Measurements from ENCODE around the gene SMLR1. TPM values are rescaled to one million over a fixed set of nuclear protein-coding genes. Genes with fewer than 3 reads are reported as not detected.

SMLR1 gene
- total RNA-seq, result not detected in 2 replicates

GRCh38 chr6:130827247-130828149 lies at the start of gene SMLR1:
SMLR1 (plus strand) TSS chr6:130827406; CDS start chr6:130827414, 8 bp downstream.
- Histone ChIP-seq H3K4me2 (ENCODE audit: insufficient read depth, low read length) (no peak within 1 kb of the TSS), H2AFZ (ENCODE audit: low read length) (no peak within 1 kb of the TSS), H4K20me1 (ENCODE audit: insufficient read depth, low read length) (no peaks in the 10 kb centered on the region), H3K4me1 (ENCODE audit: insufficient read depth, low read length) (no peaks in the 10 kb centered on the region), H3K4me3 (ENCODE audit: insufficient read depth, low read length) (no peak within 1 kb of the TSS), H3K79me2 (ENCODE audit: insufficient read depth, low read length) (no peaks in the 10 kb centered on the region), H3K9me3 (ENCODE audit: low read depth, low read length) (no peaks in the 10 kb centered on the region), H3K36me3 (ENCODE audit: insufficient read depth, low read length) (no peaks in the 10 kb centered on the region), H3K27me3 (ENCODE audit: insufficient read depth, low read length) (no peaks in the 10 kb centered on the region), H3K27ac (ENCODE audit: low read depth, low read length) (no peak within 1 kb of the TSS)
- TF ChIP-seq CTCF (IDR thresholded peaks at IDR 0.05; ENCODE audit: extremely low read depth, low read depth, low read length), result no peak
- no peak for DNase-seq (ENCODE audit: insufficient read length, low spot score, missing footprints)

- no peak for DNase-seq (ENCODE audit: insufficient read length, low spot score, missing footprints)
- no peaks in the 10 kb centered on the region for H3K9me3 ChIP-seq (ENCODE audit: low read depth, low read length)
- peak overlapping the region; percentile 26 for H3K27ac ChIP-seq (ENCODE audit: low read depth, low read length)
- no peaks in the 10 kb centered on the region for H3K79me2 ChIP-seq (ENCODE audit: insufficient read depth, low read length)
- H3K4me1 ChIP-seq (ENCODE audit: insufficient read depth, low read length), result peaks cover 21% of the 10 kb centered on the region
- peak overlapping the region; percentile 80 for H3K4me2 ChIP-seq (ENCODE audit: insufficient read depth, low read length)
- H2AFZ ChIP-seq (ENCODE audit: low read length), result no peak overlapping the region
- H4K20me1 ChIP-seq (ENCODE audit: insufficient read depth, low read length), result no peaks in the 10 kb centered on the region
- H3K36me3 ChIP-seq (ENCODE audit: insufficient read depth, low read length), result no peaks in the 10 kb centered on the region
- TF ChIP-seq CTCF (IDR thresholded peaks at IDR 0.05; ENCODE audit: extremely low read depth, low read depth, low read length), result no peak
- peak overlapping the region; percentile 24 for H3K4me3 ChIP-seq (ENCODE audit: insufficient read depth, low read length)
- no peaks in the 10 kb centered on the region for H3K27me3 ChIP-seq (ENCODE audit: insufficient read depth, low read length)
Observed at GRCh38 chr6:130778946-130779657, 48.1 kb upstream of the SMLR1 start.

- Histone ChIP-seq H3K9me3 (ENCODE audit: low read depth, low read length) (no peaks in the 10 kb centered on the region), H2AFZ (ENCODE audit: low read length) (no peak overlapping the region), H3K27me3 (ENCODE audit: insufficient read depth, low read length) (no peaks in the 10 kb centered on the region), H3K79me2 (ENCODE audit: insufficient read depth, low read length) (no peaks in the 10 kb centered on the region), H3K4me3 (ENCODE audit: insufficient read depth, low read length) (peak overlapping the region; percentile 24), H4K20me1 (ENCODE audit: insufficient read depth, low read length) (no peaks in the 10 kb centered on the region), H3K27ac (ENCODE audit: low read depth, low read length) (peak overlapping the region; percentile 26), H3K4me1 (ENCODE audit: insufficient read depth, low read length) (peaks cover 21% of the 10 kb centered on the region), H3K4me2 (ENCODE audit: insufficient read depth, low read length) (peak overlapping the region; percentile 80), H3K36me3 (ENCODE audit: insufficient read depth, low read length) (no peaks in the 10 kb centered on the region)
- no peak for TF ChIP-seq CTCF (IDR thresholded peaks at IDR 0.05; ENCODE audit: extremely low read depth, low read depth, low read length)
- no peak for DNase-seq (ENCODE audit: insufficient read length, low spot score, missing footprints)
Observed at GRCh38 chr6:130779658-130780033, 47.6 kb upstream of the SMLR1 start.

DNA sequence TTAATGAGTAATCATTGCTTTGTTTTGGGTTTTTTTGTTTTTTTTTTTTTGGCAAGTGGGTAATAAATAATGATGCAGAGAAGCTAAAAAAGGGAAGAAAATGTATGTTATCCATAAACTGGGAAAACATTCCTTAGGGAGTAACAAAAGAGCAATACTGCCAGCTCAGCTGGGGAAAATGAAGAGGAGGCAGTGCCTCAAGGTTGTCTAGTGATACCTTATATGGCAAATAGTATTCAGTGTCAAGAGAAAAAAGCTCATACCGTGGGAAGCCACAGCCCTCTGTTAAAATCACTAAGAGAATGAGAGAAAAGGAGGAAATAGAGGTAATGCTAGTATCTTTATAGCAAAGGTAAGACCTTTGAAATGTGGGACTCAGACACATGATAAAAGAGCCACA lies 47.1 kb upstream of the SMLR1 start:
- H3K27ac ChIP-seq (ENCODE audit: low read depth, low read length), result no peak overlapping the region
- no peak for TF ChIP-seq CTCF (IDR thresholded peaks at IDR 0.05; ENCODE audit: extremely low read depth, low read depth, low read length)
- H3K9me3 ChIP-seq (ENCODE audit: low read depth, low read length), result no peaks in the 10 kb centered on the region
- no peaks in the 10 kb centered on the region for H3K79me2 ChIP-seq (ENCODE audit: insufficient read depth, low read length)
- no peak for DNase-seq (ENCODE audit: insufficient read length, low spot score, missing footprints)
- H3K4me2 ChIP-seq (ENCODE audit: insufficient read depth, low read length), result no peak overlapping the region
- H3K36me3 ChIP-seq (ENCODE audit: insufficient read depth, low read length), result no peaks in the 10 kb centered on the region
- no peak overlapping the region for H2AFZ ChIP-seq (ENCODE audit: low read length)
- no peaks in the 10 kb centered on the region for H4K20me1 ChIP-seq (ENCODE audit: insufficient read depth, low read length)
- H3K4me3 ChIP-seq (ENCODE audit: insufficient read depth, low read length), result no peak overlapping the region
- peaks cover 21% of the 10 kb centered on the region for H3K4me1 ChIP-seq (ENCODE audit: insufficient read depth, low read length)
- H3K27me3 ChIP-seq (ENCODE audit: insufficient read depth, low read length), result no peaks in the 10 kb centered on the region
